IPS-18c (cell line): ENCODE results near the gene CFAP58.

Experiments used
- H3K4me3 ChIP-seq: 2 replicates; pipeline ENCODE4 v1.7.0; 2013; ENCODE audit warnings: low read depth, mild to moderate bottlenecking, low read length, moderate library complexity; ENCODE audit not compliant: insufficient read depth
- H3K9me3 ChIP-seq: one replicate; pipeline ENCODE4 v1.6.1; 2013; ENCODE audit warnings: mild to moderate bottlenecking, low read length, moderate library complexity; ENCODE audit not compliant: control insufficient read depth, insufficient read depth

CFAP58 gene

GRCh38 chr10:104318326-104318725 is 35.3 kb upstream of the CFAP58 start:
- Histone ChIP-seq H3K4me3 (no peak overlapping the region), H3K9me3 (no peaks in the 10 kb centered on the region)

- H3K4me3 ChIP-seq = no peak overlapping the region
- H3K9me3 ChIP-seq = no peaks in the 10 kb centered on the region
Measured at GRCh38 chr10:104318810-104319741, 34.6 kb upstream of the CFAP58 start.

- H3K4me3 ChIP-seq = no peak overlapping the region
- H3K9me3 ChIP-seq = no peaks in the 10 kb centered on the region
Measured at GRCh38 chr10:104321226-104321625, 32.4 kb upstream of the CFAP58 start.

- Histone ChIP-seq H3K9me3 (no peaks in the 10 kb centered on the region), H3K4me3 (no peak overlapping the region)
Measured at GRCh38 chr10:104321725-104322415, 31.8 kb upstream of the CFAP58 start.

GRCh38 chr10:104322416-104322782 is 31.2 kb upstream of the CFAP58 start:
- Histone ChIP-seq H3K4me3 (no peak overlapping the region), H3K9me3 (no peaks in the 10 kb centered on the region)

- H3K9me3 ChIP-seq = no peaks in the 10 kb centered on the region
- no peak overlapping the region for H3K4me3 ChIP-seq
Measured at GRCh38 chr10:104323085-104323484, 30.5 kb upstream of the CFAP58 start.

GRCh38 chr10:104323760-104324201 is 29.9 kb upstream of the CFAP58 start:
- Histone ChIP-seq H3K9me3 (no peaks in the 10 kb centered on the region), H3K4me3 (no peak overlapping the region)

- Histone ChIP-seq H3K9me3 (no peaks in the 10 kb centered on the region), H3K4me3 (no peak overlapping the region)
Measured at GRCh38 chr10:104324221-104324686, 29.4 kb upstream of the CFAP58 start.

- Histone ChIP-seq H3K9me3 (no peaks in the 10 kb centered on the region), H3K4me3 (no peak overlapping the region)
Measured at GRCh38 chr10:104324931-104325330, 28.7 kb upstream of the CFAP58 start.

GRCh38 chr10:104325436-104326435 is 27.9 kb upstream of the CFAP58 start:
- no peak overlapping the region for H3K4me3 ChIP-seq
- H3K9me3 ChIP-seq = no peaks in the 10 kb centered on the region

GRCh38 chr10:104326991-104327610 is 26.5 kb upstream of the CFAP58 start:
- no peak overlapping the region for H3K4me3 ChIP-seq
- no peaks in the 10 kb centered on the region for H3K9me3 ChIP-seq

GRCh38 chr10:104327745-104328645 is 25.6 kb upstream of the CFAP58 start:
- Histone ChIP-seq H3K9me3 (no peaks in the 10 kb centered on the region), H3K4me3 (peak overlapping the region; percentile 32)

- peak overlapping the region; percentile 32 for H3K4me3 ChIP-seq
- H3K9me3 ChIP-seq = no peaks in the 10 kb centered on the region
Measured at GRCh38 chr10:104328646-104328895, 25.1 kb upstream of the CFAP58 start.

- peak overlapping the region; percentile 32 for H3K4me3 ChIP-seq
- no peaks in the 10 kb centered on the region for H3K9me3 ChIP-seq
Measured at GRCh38 chr10:104328896-104329710, 24.5 kb upstream of the CFAP58 start.

- no peak overlapping the region for H3K4me3 ChIP-seq
Measured at GRCh38 chr10:104329735-104330134, 23.9 kb upstream of the CFAP58 start.

More at GRCh38 chr10:104329735-104330134, 23.9 kb upstream of the CFAP58 start:
- H3K9me3 ChIP-seq = no peaks in the 10 kb centered on the region
